Thoracic aorta (tissue), 2 donors: ENCODE results near the gene TLL1. TPM values are rescaled to one million over a fixed set of nuclear protein-coding genes. Genes with fewer than 3 reads are reported as not detected.

Source experiments
- ATAC-seq: fragments of 150-250 bp; one replicate; pipeline ENCODE4 v1.8.0; 2017; ENCODE audit warnings: low read depth; ENCODE audit not compliant: insufficient number of reproducible peaks, low FRiP score
- DNase-seq: peaks from one replicate; pipeline ENCODE4 v3.0.0-alpha.2; 2020; ENCODE audit warnings: low spot score
- H3K27ac ChIP-seq, 2 donors: fragments of 200-600 bp; sonication (generic); 1 replicate in 1 of 2; 2 replicates in 1 of 2; pipeline ENCODE4 v1.5.1; 2016; ENCODE audit warnings: mild to moderate bottlenecking in 2 of 2, moderate library complexity in 2 of 2
- H3K27me3 ChIP-seq: fragments of 200-600 bp; sonication (generic); replicated peaks from 2 replicates; pipeline ENCODE4 v1.6.0; 2016; ENCODE audit warnings: mild to moderate bottlenecking; ENCODE audit not compliant: insufficient read depth
- H3K36me3 ChIP-seq: fragments of 200-600 bp; sonication (generic); one replicate; pipeline ENCODE4 v1.5.1; 2016
- H3K4me1 ChIP-seq, 2 donors: fragments of 200-600 bp; sonication (generic); 1 replicate in 1 of 2; 2 replicates in 1 of 2; pipeline versions ENCODE4 v1.5.1 to v1.6.0; 2016; ENCODE audit warnings: low read depth in 2 of 2, mild to moderate bottlenecking in 1 of 2; ENCODE audit not compliant: control insufficient read depth in 1 of 2
- H3K4me3 ChIP-seq: fragments of 200-600 bp; sonication (generic); 2 replicates; pipeline ENCODE4 v1.5.1; 2016; ENCODE audit warnings: mild to moderate bottlenecking
- H3K9me3 ChIP-seq: fragments of 200-600 bp; sonication (generic); 2 replicates; pipeline ENCODE4 v1.5.1; 2016
- total RNA-seq, 2 donors: library from RNA; depleted of rRNA; stranded (reverse); fragments of >200 nt; gene quantifications; one replicate each; pipeline versions ENCODE4 v1.1.0 to v1.2.3, GENCODE V29; 2016
- TF ChIP-seq, protein P1 (sequence below): fragments of 200-600 bp; sonication (generic); IDR thresholded peaks from one replicate; pipeline ENCODE4 v1.5.1; 2019; ENCODE audit warnings: antibody characterized with exemption

Gene TLL1
- total RNA-seq, 2 donors from 2014 or later, result 3.7 to 10.6 TPM

DNA sequence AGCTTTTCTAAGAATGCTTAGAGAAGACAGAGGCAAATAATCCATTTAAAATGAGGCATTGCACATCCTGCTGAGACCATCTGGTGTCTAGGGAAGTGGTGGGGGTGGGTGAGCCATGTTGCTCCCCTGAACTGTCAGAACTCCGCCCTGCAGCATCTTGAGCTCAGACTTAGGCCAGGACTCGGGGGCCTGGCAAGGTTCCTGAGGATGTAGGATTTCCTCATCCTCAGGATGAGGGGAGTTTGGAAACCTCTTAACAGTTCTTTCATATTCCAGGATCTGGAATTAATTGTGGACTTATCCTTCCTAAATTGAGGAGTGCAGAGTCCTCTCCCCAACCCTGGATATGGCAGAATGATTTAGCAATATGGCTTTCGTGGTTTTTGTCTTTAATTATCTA, 6.6 kb downstream of the TLL1 start:
- TF ChIP-seq, protein P1, sequence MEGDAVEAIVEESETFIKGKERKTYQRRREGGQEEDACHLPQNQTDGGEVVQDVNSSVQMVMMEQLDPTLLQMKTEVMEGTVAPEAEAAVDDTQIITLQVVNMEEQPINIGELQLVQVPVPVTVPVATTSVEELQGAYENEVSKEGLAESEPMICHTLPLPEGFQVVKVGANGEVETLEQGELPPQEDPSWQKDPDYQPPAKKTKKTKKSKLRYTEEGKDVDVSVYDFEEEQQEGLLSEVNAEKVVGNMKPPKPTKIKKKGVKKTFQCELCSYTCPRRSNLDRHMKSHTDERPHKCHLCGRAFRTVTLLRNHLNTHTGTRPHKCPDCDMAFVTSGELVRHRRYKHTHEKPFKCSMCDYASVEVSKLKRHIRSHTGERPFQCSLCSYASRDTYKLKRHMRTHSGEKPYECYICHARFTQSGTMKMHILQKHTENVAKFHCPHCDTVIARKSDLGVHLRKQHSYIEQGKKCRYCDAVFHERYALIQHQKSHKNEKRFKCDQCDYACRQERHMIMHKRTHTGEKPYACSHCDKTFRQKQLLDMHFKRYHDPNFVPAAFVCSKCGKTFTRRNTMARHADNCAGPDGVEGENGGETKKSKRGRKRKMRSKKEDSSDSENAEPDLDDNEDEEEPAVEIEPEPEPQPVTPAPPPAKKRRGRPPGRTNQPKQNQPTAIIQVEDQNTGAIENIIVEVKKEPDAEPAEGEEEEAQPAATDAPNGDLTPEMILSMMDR, result no peak
- H3K36me3 ChIP-seq, result no peaks in the 10 kb centered on the region
- no peak overlapping the region for H3K4me3 ChIP-seq
- no peaks in the 10 kb centered on the region for H3K9me3 ChIP-seq
- ATAC-seq, result no peak
- peaks cover 2% of the 10 kb centered on the region in 2 donors for H3K4me1 ChIP-seq
- H3K27ac ChIP-seq, result no peak overlapping the region
- no peaks in the 10 kb centered on the region for H3K27me3 ChIP-seq
- DNase-seq, result no peak

DNA sequence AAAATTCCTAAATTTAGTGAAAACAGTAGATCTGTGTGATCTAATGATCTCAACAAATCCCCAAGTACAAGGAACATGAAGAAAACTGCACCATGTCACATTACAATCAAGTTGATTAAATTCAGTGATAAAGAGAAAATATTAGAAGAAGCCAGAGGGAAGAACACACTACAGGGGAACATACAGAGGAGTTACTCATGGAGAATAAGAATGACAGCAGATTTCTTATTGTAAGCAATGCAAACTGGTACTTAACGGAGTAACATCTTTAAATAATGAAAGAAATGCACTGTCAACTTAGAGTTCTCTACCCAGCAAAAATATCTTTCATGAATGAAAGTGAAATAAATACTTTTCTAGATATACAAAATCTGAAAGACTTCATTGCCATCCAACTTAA, 21.1 kb downstream of the TLL1 start:
- DNase-seq, result no peak
- TF ChIP-seq, protein P1, result no peak
- H3K4me1 ChIP-seq, result no peaks in the 10 kb centered on the region
- no peak for ATAC-seq
- H3K9me3 ChIP-seq, result peaks cover 2% of the 10 kb centered on the region
- no peaks in the 10 kb centered on the region for H3K36me3 ChIP-seq
- H3K27ac ChIP-seq, result no peak overlapping the region
- H3K27me3 ChIP-seq, result no peaks in the 10 kb centered on the region
- H3K4me3 ChIP-seq, result no peak overlapping the region

DNA sequence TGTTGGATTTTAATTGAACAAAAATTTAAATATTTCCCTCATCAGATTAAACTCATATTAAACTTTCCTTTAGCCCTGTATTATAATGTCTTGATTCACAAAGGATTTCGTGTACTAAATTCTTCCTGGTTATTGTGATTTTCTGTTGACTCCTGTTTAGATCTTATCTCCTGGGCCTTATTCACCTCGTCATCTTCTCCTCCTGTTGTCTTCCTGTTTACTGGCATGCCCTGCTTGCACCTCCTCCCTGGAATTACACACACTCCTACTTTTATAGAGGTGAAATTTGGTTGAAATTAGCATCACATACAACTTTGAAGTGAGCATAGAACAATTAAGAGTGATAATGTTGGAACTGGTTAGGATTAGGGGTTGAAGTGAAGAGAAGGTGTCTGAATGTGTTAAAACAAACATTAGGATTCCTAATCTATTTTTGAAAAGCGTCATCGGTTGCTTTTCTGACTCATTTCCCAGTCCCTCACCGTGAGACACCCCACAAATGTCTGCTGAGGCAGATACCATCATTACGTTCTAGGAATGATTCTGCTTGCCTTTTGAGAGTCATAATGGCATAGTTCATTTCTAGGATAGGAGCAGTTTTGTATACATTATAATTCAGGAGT, 32.5 kb downstream of the TLL1 start:
- TF ChIP-seq, protein P1, result no peak
- H3K9me3 ChIP-seq, result no peaks in the 10 kb centered on the region
- ATAC-seq, result no peak
- H3K36me3 ChIP-seq, result no peaks in the 10 kb centered on the region
- H3K27me3 ChIP-seq, result no peaks in the 10 kb centered on the region
- no peak overlapping the region for H3K27ac ChIP-seq
- no peaks in the 10 kb centered on the region for H3K4me1 ChIP-seq
- H3K4me3 ChIP-seq, result no peak overlapping the region
- no peak for DNase-seq

GRCh38 chr4:165906272-165906671, 33.2 kb downstream of the TLL1 start:
- H3K27ac ChIP-seq, result no peak overlapping the region

GRCh38 chr4:165909947-165910346, 36.9 kb downstream of the TLL1 start:
- H3K27me3 ChIP-seq, result no peaks in the 10 kb centered on the region
- no peak overlapping the region for H3K27ac ChIP-seq
- ATAC-seq, result no peak
- no peaks in the 10 kb centered on the region for H3K4me1 ChIP-seq
- H3K36me3 ChIP-seq, result no peaks in the 10 kb centered on the region
- TF ChIP-seq, protein P1, result no peak
- H3K9me3 ChIP-seq, result no peaks in the 10 kb centered on the region
- H3K4me3 ChIP-seq, result no peak overlapping the region
- DNase-seq, result no peak

More at GRCh38 chr4:165906272-165906671, 33.2 kb downstream of the TLL1 start:
- no peaks in the 10 kb centered on the region for H3K4me1 ChIP-seq
- H3K36me3 ChIP-seq, result no peaks in the 10 kb centered on the region
- ATAC-seq (no peak), DNase-seq (no peak)
- no peaks in the 10 kb centered on the region for H3K9me3 ChIP-seq
- no peaks in the 10 kb centered on the region for H3K27me3 ChIP-seq
- H3K4me3 ChIP-seq, result no peak overlapping the region
- TF ChIP-seq, protein P1, result no peak
